Thyroid gland (tissue), 4 donors: ENCODE measurements around the gene PLAC8.

ENCODE experiments used
- POLR2A ChIP-seq, 2 donors: fragments of 450-650 bp; IDR thresholded peaks; one replicate each; pipeline ENCODE4 v1.6.1; 2017; ENCODE audit warnings: antibody characterized with exemption in 2 of 2, mild to moderate bottlenecking in 2 of 2, moderate library complexity in 1 of 2
- TF ChIP-seq, protein P1 (sequence below), 6 experiments: fragments of 200-600 bp in 3 of 6; fragments of 450-650 bp in 3 of 6; sonication (generic) in 3 of 6; IDR thresholded peaks; one replicate each; pipeline ENCODE4 v1.5.1; 2016 to 2019; ENCODE audit warnings: antibody characterized with exemption in 6 of 6, mild to moderate bottlenecking in 2 of 6, inconsistent platforms in 1 of 6, moderate library complexity in 1 of 6

GRCh38 chr4:83114576-83114975 lies at the start of gene PLAC8:
- TF ChIP-seq, protein P1, sequence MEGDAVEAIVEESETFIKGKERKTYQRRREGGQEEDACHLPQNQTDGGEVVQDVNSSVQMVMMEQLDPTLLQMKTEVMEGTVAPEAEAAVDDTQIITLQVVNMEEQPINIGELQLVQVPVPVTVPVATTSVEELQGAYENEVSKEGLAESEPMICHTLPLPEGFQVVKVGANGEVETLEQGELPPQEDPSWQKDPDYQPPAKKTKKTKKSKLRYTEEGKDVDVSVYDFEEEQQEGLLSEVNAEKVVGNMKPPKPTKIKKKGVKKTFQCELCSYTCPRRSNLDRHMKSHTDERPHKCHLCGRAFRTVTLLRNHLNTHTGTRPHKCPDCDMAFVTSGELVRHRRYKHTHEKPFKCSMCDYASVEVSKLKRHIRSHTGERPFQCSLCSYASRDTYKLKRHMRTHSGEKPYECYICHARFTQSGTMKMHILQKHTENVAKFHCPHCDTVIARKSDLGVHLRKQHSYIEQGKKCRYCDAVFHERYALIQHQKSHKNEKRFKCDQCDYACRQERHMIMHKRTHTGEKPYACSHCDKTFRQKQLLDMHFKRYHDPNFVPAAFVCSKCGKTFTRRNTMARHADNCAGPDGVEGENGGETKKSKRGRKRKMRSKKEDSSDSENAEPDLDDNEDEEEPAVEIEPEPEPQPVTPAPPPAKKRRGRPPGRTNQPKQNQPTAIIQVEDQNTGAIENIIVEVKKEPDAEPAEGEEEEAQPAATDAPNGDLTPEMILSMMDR (IDR thresholded peaks at IDR 0.05): no peak
- TF ChIP-seq POLR2A (IDR thresholded peaks at IDR 0.05): no peak
